IPS-15b (cell line): ENCODE results near the gene CTSD.
A peak's percentile ranks its signal among the peaks of the same experiment; 100 is the strongest.

Source experiments
- H3K27me3 ChIP-seq: one replicate; pipeline ENCODE4 v1.6.1; 2013; ENCODE audit warnings: low read length; ENCODE audit not compliant: control insufficient read depth, insufficient read depth
- H3K36me3 ChIP-seq: one replicate; pipeline ENCODE4 v1.6.1; 2013; ENCODE audit warnings: low read length; ENCODE audit not compliant: control insufficient read depth, insufficient read depth
- H3K4me1 ChIP-seq: one replicate; pipeline ENCODE4 v1.6.1; 2013; ENCODE audit warnings: mild to moderate bottlenecking, low read length; ENCODE audit not compliant: control insufficient read depth, insufficient read depth
- H3K4me3 ChIP-seq: one replicate; pipeline ENCODE4 v1.5.1; 2013; ENCODE audit warnings: low read depth, low read length
- H3K9ac ChIP-seq: one replicate; pipeline ENCODE4 v1.6.1; 2013; ENCODE audit warnings: low read depth, mild to moderate bottlenecking, low read length
- H3K9me3 ChIP-seq: one replicate; pipeline ENCODE4 v1.6.1; 2013; ENCODE audit warnings: mild to moderate bottlenecking, low read length; ENCODE audit not compliant: control insufficient read depth, insufficient read depth

The CTSD gene

DNA sequence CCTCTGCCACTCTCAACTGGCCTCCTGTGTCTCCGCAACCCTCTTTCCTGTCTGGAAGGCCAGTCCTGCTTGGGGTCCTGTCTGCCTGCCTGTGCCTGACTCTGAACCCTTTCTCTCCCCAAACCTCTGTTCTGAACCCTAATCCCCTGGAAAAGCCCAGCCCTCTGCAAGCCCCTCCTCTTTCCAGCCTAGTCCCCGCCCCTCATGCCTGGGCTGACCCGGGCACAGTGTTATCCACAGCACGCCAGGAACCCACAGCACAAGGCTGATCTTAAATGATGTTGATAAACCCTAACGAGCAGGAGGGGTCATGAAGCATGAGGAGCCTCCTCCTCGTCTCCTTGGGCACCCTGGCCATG is 13.3 kb downstream of the CTSD start, which contains the start of gene IFITM10:
IFITM10 (minus strand) TSS at position 115 of the 359 bp plus-strand sequence. CDS start 153 bp downstream, outside the sequence.
- Histone ChIP-seq H3K4me3 (peak within 1 kb of the TSS; percentile 54), H3K4me1 (no peaks in the 10 kb centered on the region), H3K9me3 (no peaks in the 10 kb centered on the region), H3K9ac (no peak within 1 kb of the TSS), H3K27me3 (peaks cover 30% of the 10 kb centered on the region), H3K36me3 (peaks cover 11% of the 10 kb centered on the region)

DNA sequence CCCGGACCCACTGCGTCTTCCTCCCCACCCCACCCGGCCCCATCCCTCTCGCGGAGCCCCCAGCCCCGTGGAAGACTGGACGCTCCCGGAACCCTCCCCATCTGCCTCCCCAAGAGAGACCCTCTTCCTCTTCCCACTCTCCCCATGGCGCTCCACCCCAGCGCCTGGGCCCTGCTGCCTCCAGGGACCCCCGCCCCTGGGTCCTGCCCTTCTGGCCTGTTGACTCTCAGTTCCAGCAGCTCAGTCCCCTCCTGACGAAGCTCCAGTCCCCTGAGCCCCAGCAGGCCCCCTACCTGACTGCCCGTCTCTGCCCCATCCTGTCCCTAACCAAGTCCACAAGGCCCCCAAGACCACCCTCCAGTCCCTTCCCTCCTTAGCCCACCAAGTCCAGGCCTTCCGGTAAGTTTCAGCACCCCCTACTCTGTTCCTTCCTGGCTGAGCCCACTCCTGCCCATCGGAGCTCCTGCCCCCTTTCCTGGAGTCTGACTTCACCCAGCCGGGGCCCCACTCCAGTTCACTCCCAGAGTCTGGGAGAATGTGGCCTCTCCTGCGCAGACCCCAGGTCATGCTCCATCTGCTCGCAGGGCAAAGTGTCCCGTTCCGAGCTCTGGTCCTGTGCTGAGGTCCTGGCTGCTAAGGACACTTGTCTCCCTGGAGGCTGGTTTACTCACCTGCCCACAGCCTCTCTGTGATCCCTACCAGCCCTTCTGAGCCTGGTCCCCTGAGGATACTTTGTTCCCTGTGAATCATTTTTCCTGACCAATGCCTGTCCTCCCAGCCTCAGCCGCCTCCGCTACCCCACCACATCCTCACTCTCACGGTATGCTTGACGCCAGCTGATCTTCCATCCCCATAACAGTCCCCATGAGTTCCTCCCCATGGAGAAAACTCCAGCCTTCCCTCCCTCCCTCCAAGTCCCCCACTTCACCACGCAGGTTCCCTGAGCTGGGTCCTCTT is 14.1 kb downstream of the CTSD start:
- H3K4me1 ChIP-seq: no peaks in the 10 kb centered on the region
- H3K9ac ChIP-seq: no peak overlapping the region
- H3K9me3 ChIP-seq: no peaks in the 10 kb centered on the region
- peaks cover 30% of the 10 kb centered on the region for H3K27me3 ChIP-seq
- H3K4me3 ChIP-seq: peak overlapping the region; percentile 54
- H3K36me3 ChIP-seq: peaks cover 7% of the 10 kb centered on the region

DNA sequence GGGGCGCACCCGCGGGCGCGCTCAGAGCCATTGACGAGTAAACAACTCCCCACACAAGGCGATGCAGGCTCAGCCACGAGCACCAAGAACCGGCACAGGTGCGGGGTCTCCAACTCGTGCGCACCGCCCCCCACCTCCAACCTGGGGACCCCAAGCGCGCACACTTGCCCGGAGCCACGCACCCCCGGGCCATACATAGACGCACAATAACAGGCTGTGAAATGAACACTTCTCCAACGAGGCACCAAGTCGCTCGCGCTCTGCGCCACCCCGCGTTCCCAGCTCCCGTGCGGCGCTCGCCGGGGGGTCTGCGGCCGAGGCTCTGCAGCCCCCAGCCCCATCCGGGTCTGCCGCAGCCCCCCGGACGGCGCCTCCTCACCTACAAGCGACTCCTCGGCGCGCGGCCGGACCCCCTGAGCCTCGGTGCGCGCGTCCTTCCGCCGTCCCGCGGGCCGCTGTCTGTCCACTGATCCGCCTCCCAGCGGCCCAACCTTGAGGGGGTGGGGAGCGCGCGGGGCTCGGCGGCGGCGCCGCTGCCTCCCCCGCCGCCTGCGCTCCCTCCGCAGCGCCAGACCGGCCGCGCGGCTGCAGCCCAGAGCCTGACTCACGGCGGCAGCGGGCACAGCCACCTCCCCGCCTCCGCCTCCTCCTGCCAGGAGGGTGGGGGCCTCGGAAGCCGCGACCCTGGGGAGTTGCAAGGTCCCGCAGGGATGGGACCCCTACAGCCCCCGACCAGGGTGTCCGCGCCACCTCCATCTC is 14.9 kb downstream of the CTSD start:
- Histone ChIP-seq H3K36me3 (peaks cover 7% of the 10 kb centered on the region), H3K9me3 (no peaks in the 10 kb centered on the region), H3K9ac (no peak overlapping the region), H3K4me1 (no peaks in the 10 kb centered on the region), H3K4me3 (peak overlapping the region; percentile 54), H3K27me3 (peaks cover 30% of the 10 kb centered on the region)

DNA sequence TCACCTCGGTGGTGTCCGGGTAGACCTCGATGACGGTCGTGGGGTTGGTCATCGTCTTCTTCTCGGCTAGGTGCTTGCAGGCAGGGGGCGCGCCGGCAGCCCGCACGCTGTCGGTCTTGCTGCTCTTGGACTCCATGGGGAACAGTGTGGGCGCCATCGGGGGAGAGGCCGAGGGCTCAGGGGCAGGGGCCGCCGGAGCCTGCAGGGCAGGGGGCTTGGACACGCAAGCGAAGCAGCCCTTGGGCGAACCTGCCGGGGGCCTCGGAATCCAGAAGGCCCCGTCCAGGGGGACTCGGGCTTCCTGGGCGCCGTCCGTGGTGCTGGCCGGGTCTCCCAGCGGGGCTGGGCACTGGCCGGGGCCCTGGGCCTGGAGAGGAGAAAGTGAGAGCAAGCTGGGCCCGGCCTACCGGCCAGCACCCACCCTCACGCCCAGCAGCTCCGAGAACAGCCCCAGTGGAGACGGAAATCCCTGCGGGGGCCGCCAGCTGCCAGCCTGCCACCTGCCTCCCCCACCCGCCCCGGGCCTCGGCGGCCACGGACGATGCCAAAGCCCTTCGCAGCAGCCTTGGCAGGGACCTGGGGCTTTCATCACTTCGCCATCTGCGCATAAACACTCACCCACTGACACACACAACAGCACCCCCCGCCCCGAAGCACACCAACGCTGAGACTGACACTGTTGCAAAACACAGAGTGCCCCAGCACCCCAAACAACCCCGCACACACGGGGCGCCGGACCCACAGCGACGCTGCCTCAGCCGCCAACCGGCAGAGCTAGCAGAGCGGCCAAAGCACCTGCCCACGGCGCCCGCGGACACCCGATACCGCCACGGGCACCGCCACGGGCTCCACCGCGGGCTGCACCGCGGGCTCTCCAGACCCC is 15.7 kb downstream of the CTSD start:
- Histone ChIP-seq H3K27me3 (peaks cover 33% of the 10 kb centered on the region), H3K4me3 (peak overlapping the region; percentile 54), H3K4me1 (no peaks in the 10 kb centered on the region), H3K9me3 (no peaks in the 10 kb centered on the region), H3K9ac (no peak overlapping the region), H3K36me3 (peaks cover 5% of the 10 kb centered on the region)

DNA sequence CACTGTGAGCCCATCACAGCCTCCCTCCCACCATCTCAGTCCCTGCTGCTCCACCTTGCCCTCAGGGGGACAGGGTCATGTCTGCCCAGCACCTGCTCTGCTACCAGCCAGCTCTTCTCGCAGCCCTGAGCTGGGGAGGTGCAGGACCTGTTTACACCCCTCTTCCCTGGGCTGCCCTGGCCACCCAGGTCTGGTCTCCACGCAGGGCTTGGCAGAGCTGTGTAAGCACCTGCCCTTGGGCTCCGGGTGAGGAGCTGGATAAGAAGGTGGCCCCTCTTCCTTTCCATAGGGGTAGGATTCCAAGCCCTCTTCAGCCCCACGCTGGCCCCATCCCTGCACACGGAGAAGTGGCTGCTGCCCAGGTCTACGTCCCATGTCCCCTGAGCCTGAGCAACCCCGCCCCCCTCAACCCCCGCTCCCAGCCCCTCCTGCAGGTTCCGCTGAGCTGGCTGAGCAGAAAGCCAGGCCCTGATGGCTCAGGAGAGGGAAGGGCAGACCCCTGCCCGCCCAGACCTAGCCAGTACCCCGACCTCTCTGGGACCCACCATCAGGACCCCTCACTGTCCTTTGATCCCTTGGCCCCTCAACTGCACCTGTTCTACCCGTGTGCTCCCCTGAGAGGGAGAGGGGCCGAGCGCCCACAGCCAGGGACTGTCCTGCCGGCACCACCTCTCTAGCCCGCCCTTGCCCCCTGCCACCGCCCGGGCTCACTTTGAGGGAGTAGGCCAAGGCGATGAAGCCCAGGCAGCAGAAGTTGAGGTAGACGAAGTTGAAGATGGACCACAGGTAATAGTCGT is 16.6 kb downstream of the CTSD start:
- H3K4me3 ChIP-seq: no peak overlapping the region
- H3K4me1 ChIP-seq: no peaks in the 10 kb centered on the region
- no peaks in the 10 kb centered on the region for H3K36me3 ChIP-seq
- H3K9me3 ChIP-seq: no peaks in the 10 kb centered on the region
- H3K27me3 ChIP-seq: peaks cover 33% of the 10 kb centered on the region
- no peak overlapping the region for H3K9ac ChIP-seq

DNA sequence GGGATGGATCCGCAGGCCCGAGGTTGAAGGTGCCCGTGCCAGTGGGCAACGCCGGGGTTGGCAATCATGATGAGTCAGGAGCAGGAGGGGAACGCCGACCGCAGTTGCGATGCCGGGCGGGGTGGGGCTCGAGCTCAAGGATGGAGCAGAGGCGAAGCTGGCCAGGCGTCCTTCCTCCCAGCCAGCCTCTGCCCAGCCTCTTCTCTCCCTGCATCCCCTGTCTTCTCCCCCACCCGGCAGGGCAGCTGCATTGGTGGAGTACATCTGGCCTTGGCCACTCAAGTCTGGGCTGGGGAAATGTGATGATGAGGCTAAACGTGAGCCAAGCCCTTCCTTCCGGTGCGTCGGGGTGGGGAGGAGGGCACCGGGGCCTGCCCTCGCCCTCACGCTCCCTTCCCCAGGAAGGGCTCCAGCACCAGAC is 17.2 kb downstream of the CTSD start:
- Histone ChIP-seq H3K4me1 (no peaks in the 10 kb centered on the region), H3K9ac (no peak overlapping the region), H3K4me3 (no peak overlapping the region), H3K9me3 (no peaks in the 10 kb centered on the region), H3K27me3 (peaks cover 38% of the 10 kb centered on the region), H3K36me3 (no peaks in the 10 kb centered on the region)

DNA sequence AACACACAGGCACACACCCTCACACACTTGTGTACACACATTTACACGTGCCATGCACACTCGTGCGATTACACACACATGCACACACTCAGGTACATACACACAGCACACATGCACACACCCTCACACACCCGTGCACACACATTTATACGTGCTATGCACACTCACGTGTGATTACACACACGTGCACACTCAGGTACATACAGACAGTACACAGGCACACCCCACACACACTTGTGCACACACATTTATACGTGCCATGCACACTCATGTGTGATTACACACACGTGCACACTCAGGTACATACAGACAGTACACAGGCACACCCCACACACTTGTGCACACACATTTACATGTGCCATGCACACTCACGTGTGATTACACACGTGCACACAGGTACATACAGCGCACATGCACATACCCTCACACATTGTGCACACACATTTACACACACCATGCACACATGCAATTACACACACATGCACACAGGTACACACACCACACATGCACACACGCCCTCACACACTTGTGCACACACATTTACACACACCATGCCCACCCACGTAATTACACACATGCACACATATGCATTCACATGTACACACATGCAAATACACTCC is 17.9 kb downstream of the CTSD start:
- Histone ChIP-seq H3K9me3 (no peaks in the 10 kb centered on the region), H3K4me1 (no peaks in the 10 kb centered on the region), H3K27me3 (peaks cover 39% of the 10 kb centered on the region)

DNA sequence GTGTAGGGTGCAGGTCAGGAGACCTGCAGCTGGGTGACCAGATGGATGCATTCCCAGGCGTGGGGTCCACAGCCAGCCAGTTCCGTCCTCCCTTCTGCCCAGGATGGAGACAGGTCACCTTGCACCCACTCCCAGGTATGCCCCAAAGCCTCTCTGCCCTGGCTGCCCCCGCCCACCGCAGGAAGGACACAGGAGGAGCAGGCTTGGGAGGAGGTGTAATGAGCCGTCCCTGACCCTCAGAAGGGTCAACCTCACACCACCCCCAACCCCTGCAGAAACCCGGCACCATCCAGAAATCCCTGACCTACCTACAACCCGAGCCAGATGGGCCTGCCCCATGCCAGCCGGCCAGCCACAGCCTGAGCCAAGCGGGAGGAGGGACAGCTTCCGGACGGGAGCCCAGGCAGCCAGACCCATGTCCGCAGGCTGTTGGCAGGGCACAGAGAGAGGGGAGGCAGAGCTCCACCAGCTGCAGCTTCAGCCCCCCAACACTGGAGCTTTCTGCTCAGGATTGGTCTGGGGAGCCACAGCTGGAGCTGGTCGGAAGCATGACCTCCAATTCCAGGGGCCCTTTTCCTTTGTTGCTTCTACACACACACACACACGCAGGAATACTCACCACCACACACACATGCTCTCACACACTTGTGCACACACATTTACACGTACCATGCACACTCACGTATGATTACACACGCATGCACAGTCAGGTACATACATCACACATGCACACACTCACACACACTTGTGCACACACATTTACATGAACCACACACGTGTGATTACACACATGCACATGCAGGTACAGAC is 18.6 kb downstream of the CTSD start:
- Histone ChIP-seq H3K27me3 (peaks cover 37% of the 10 kb centered on the region), H3K9me3 (no peaks in the 10 kb centered on the region), H3K9ac (no peak overlapping the region), H3K4me3 (no peak overlapping the region), H3K36me3 (no peaks in the 10 kb centered on the region), H3K4me1 (no peaks in the 10 kb centered on the region)

More for the DNA sequence above, 17.9 kb downstream of the CTSD start:
- no peak overlapping the region for H3K4me3 ChIP-seq
- no peak overlapping the region for H3K9ac ChIP-seq
- H3K36me3 ChIP-seq: no peaks in the 10 kb centered on the region

DNA sequence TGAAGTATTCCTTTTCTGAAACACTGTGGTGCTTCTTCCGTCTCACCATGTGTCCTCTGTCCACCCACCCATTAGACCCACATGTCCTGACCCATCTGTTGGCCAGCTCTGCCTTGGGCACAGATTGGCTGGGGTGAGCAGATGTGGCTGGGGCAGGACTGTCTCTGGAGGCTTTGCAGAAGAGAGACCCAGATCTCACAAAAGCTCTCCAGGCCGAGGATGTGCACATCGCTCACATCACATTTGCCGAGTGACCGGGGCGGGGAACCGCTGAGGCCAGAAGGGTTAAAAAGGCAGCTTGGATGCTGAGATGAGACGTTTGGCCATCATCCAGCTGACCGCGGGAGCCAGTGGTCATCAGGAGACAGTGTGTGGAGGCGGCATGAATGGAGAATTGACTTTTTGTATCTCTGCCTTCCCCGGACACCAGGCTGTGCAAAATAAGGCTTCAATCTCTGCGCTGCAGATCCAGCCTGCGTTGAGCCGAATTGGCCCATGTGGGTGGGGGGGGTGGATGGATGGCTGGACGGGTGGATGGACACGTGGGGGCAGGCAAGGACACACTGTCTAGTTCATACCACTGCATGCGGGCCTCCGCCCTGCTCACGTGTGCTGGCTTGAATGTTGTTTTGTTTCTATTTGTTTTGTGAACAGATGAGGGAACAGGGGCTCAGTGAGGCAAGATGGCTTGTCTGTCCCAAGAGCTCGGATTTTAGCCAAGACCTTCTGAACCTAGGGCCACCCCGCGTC is 19.4 kb downstream of the CTSD start:
- H3K4me3 ChIP-seq: no peak overlapping the region
- H3K4me1 ChIP-seq: no peaks in the 10 kb centered on the region
- H3K27me3 ChIP-seq: peaks cover 31% of the 10 kb centered on the region
- H3K36me3 ChIP-seq: no peaks in the 10 kb centered on the region
- no peak overlapping the region for H3K9ac ChIP-seq
- H3K9me3 ChIP-seq: no peaks in the 10 kb centered on the region
